Measurements from ENCODE around the gene B3GLCT. TPM values are rescaled to one million over a fixed set of nuclear protein-coding genes. Genes with fewer than 3 reads are reported as not detected.
"Not testable (repeated sequence)": the region's sequence is repeated elsewhere in the genome, so short reads cannot be mapped to it uniquely, and the experiment has no call there.

Gene B3GLCT
- polyA plus RNA-seq, 4 donors, result 18.5 to 41.8 (median 24.3) TPM

DNA sequence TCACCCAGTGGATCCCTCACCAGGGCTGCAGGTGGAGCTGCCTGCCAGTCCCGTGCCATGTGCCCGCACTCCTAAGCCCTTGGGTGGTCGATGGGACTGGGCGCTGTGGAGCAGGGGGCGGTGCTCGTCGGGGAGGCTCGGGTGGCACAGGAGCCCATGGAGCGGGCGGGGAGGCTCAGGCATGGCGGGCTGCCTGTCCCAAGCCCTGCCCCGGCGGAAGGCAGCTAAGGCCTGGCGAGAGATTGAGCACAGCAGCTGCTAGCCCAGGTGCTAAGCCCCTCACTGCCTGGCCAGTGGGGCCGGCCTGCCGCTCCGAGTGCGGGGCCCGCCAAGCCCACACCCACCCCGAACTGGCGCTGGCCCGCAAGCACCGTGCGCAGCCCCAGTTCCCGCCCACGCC is 16.8 kb upstream of the B3GLCT start:
- DNase-seq (ENCODE audit: low read depth in 4 of 4, low spot score in 3 of 4), result no peak

DNA sequence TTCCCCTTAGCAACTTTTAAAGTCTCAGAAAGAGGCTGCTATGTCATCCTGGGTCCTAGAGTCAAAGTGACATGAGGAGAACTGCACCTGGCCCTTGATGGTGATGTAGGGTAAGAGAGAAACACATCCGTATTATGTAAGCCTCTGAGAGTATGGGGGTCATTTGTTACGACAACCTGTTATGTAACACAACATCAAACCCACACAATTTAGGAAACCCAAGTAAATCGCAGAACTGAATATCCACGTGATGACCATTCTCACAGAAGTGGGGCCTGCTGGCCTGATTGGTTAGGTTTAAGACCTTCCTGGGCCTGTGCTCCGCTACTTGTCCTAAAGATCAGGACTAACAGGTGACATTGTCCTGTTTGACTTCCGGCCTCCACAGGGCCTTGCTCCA is 15.3 kb upstream of the B3GLCT start:
- DNase-seq (ENCODE audit: low read depth in 4 of 4, low spot score in 3 of 4), result no peak

GRCh38 chr13:31184981-31185645 is 14.7 kb upstream of the B3GLCT start:
- no peak for DNase-seq (ENCODE audit: low read depth in 4 of 4, low spot score in 3 of 4)

DNA sequence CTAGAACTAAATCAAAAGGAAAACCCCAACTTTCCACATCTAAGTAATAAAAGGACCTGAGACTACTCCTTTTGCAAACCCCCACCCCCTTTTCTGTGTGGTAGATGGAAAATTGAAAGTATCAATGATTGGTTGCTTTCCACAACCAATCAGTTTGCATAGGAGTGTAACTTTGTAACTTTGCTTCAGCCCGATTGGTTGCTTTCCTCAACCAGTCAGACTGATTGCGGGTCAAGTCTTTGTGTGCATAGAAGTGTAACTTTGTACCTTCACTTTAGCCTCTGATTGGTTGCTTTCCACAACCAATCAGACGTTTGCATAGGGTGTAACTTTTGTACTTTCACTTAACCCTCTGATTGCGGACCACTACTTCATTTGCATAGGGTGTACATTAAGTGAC is 8.0 kb upstream of the B3GLCT start:
- DNase-seq (ENCODE audit: low read depth in 4 of 4, low spot score in 3 of 4), result no peak

DNA sequence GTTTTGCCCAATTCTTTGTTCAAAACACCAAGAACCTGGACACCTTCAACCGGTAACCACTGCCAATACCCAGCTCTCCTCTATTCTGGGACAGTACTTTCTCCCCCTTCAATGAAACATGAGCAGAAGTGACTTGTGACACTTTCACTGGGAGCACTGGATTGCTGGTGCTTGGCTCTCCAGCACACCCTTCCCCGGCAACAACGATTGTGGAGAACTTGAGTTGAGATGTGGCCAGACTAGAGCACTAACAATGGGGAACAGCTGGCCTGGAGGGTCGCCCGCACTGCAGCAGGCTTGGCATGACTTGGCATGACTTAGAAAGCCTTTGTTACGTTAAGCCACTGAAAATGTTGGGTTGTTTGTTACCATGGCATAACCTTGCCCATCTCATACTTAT is 7.5 kb upstream of the B3GLCT start:
- DNase-seq (ENCODE audit: low read depth in 4 of 4, low spot score in 3 of 4), result no peak

- DNase-seq (ENCODE audit: low read depth in 4 of 4, low spot score in 3 of 4), result no peak
These were observed 4.2 kb upstream of the B3GLCT start for GRCh38 chr13:31195616-31196015.

DNA sequence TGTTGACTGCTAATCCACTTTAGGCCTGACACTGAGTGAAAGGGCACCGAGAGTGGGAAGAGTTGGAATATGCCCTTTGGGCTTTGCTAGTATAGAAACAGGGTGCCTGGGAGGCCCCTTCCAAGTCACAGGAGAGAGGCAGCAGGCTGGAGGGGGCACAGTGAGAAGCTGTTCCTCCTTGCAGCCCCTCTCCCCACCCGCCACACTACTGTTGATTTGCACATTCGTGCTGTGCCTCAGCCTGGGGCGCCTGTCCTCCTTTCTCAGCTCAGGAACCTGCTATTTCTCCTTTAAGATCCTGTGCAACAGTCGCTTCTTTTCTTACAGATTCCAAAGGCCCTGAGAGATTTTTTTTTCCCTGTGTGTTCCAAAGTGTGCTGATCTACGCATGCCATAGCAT is 2.8 kb upstream of the B3GLCT start:
- DNase-seq (ENCODE audit: low read depth in 4 of 4, low spot score in 3 of 4), result no peak

DNA sequence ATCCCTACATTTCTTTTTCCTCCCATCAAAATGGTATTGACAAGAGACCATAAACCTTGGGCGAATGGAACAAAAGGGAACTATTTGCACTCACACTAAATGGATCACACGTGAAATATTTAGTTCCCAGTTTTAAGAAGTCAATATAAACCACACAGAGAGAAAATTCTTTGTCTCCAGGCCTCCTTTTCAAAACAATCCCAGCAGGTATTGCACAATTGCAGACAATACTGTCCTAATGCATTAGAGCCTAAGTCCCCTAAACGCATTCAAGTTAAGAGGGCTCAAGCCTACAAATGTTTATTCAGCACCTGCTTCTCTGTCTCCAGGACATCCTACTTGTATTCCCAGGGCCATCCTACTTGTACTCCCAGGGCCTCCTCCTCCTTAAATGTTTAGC is 1.3 kb upstream of the B3GLCT start:
- no peak for DNase-seq (ENCODE audit: low read depth in 4 of 4, low spot score in 3 of 4)

DNA sequence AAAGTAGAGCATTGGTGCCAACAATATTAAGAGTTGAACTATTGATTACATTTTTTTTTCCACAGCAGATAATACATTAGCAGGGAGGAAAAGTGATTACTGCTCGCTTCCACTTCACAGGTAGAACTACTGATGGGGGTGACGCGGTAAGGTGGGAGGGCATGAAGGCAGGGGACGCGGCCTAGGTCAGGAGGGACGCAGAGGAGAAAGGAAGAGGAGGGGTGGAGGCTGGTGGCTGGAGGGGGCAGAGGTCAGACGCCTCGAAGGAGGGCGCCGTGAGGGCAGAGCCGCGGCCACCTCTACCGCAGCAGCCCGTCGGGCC is 287 bp upstream of the B3GLCT start:
- DNase-seq (ENCODE audit: low read depth in 4 of 4, low spot score in 3 of 4), result no peak

DNA sequence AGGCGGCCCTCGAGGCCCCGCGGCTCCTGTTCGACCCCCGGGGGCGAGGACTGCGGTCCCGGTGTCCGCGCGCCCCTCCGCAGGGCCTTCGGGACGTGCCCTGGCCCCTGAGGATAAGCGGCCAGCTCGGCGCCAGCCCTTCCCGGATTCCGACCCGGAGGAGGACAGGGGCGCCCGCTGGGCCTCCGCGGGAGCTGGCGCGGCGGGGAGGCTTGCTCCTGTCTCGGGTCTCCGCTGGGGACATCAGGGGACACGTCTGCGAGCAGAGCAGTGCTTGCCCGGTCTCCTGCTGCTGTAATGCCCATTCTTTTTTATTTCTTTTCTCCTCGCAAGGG is 829 bp downstream of the B3GLCT start:
- no peak for DNase-seq (ENCODE audit: low read depth in 4 of 4, low spot score in 3 of 4)

DNA sequence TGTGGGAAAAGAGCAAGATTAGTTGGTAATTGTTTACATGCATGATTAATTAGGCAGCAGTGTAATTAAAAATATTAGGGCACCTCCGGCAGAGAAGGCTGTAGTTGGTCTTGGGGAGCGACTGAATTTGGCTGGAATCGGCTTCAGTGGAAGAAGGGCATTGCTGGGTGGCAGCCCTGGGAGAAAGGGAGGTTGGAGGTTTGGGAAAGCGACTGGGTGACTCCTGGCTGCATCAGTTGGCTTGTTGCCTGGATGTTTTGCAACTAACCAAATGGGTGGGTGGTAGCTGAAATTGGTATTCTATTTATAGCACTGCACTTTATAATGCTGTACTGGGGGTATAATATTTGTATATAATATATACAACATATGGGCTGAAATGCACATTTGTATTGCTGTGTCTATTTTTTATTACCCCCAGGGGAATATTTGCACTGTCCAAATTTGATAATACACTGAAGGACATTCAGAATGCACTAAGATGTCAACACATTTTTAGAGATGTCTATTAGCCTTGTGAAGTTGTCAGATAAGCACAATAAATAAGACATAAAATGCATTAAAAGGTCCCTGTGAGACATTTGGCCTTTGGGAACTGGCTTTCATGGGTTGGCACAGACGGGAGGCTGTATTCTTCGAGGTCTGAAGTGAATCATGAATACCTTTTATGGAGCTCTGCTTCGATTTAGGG is 1.7 kb downstream of the B3GLCT start:
- no peak for DNase-seq (ENCODE audit: low read depth in 4 of 4, low spot score in 3 of 4)

- no peak for DNase-seq (ENCODE audit: low read depth in 4 of 4, low spot score in 3 of 4)
These were observed 4.8 kb downstream of the B3GLCT start for GRCh38 chr13:31204592-31204991.

DNA sequence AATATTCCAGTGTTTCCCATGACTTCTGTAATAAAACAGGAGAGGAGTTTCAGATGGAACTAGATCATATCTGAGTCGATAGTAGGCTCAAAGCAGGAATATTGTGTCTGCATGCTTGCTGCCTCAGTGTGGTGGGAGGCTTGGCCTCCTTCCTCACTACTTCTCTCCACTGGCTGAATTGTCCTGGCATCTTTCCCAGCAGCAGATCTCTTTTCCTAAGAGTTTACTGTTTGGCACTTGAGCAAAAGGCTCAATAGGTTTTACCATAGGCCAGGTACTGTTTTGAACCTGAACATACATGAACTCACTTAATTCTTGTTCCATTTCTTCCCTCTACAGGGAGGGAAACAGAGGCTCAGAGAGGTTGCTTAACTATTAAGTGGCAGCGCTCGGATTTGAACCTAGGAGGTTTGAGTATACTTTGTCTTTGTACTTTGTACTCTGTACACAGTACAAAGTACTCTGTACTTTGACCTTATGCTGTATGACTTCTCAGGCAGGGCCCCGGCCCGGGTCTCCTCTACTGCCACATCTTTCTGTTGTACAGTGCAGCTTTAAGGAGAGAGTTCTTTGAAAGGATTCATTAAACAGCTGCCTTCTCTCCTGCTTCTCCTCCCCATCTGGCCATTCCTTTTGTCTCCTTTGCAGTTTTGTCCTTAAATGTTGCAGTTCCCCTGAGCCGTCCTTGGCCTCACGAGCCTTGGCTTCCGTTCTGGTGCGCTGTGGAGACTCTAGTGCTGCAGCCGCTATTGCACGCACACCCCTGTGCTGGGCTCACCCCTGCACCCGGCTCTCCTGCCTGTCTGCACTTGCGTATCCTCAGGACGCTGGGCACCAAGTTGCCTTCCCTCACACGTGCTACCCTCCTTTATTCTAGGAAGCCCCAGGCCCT is 8.1 kb downstream of the B3GLCT start:
- DNase-seq (ENCODE audit: low read depth in 4 of 4, low spot score in 3 of 4), result no peak

- no peak for DNase-seq (ENCODE audit: low read depth in 4 of 4, low spot score in 3 of 4)
These were observed 8.9 kb downstream of the B3GLCT start for GRCh38 chr13:31208559-31209122.

DNA sequence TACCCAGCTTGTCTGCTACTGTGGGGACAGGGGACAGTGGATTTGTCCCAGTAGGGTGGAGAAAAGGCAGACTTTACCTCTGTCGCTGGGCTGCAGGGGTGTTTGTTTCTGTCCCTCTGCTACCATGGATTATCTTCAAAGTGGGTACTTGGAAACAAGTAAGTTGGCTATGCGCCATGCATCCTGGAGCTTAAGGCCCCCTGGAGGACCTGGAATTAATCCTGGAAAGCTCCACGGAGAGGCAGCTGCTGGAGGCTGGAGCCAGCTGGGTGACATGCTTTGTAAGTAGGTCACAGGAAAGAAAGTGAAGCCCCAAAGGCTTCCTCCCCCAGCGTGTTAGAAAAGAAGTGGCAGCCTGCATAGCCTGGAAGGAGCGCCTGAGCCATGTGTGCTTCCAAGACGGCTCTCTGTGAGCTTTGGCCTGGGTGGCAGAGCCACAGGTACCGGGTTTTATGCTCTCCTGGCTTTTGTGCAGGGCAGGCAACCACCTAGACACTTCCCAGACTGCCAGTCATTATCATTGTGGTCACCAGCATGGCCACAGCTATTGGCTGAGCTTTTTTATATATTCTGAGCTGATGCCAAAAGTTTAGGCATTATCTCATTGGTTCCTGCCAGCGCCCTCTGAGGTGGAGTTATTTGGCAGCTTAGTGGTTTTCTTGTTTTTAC is 9.5 kb downstream of the B3GLCT start:
- DNase-seq (ENCODE audit: low read depth in 4 of 4, low spot score in 3 of 4), result no peak

DNA sequence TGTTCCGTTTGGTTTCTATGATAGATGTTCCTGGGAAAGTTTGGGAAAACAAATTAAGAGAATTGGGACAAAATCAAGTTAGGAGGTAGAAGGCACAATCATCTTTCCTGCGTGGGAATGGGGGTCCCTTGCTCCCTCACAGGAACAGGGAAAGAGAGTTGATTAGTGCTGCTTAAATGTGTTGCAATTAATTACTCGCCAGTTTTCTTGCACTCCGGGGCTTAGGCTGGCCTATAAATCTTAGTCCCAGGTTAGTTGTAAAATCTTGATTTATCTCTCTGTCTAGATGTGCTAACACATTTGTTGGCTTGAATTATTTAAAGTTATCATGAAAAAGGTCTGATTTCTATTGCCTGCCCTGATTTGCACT is 10.1 kb downstream of the B3GLCT start:
- no peak for DNase-seq (ENCODE audit: low read depth in 4 of 4, low spot score in 3 of 4)

GRCh38 chr13:31213651-31214289 is 14.0 kb downstream of the B3GLCT start:
- no peak for DNase-seq (ENCODE audit: low read depth in 4 of 4, low spot score in 3 of 4)

DNA sequence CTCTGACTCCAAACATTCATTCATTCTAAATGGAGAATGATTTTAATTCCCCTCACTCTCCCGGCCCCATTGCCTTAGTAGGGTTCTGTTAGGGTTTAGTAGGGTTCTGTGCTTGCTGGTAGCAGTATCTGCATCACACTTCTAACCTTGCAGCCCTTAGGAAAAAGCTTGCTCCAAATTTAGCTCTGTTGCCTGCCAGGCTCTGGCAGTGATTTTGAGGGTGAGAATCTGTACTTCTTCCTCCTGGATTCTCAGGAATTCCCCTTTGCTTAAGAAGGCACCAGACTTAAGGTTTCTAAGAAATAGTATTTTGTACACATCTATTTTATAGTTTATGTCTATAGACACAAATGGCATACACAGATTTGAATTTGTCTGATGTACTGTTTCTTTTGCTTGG is 14.7 kb downstream of the B3GLCT start:
- no peak for DNase-seq (ENCODE audit: low read depth in 4 of 4, low spot score in 3 of 4)

- DNase-seq (ENCODE audit: low read depth in 4 of 4, low spot score in 3 of 4), result not testable (repeated sequence)
These were observed 17.1 kb downstream of the B3GLCT start for GRCh38 chr13:31216916-31217315.

DNA sequence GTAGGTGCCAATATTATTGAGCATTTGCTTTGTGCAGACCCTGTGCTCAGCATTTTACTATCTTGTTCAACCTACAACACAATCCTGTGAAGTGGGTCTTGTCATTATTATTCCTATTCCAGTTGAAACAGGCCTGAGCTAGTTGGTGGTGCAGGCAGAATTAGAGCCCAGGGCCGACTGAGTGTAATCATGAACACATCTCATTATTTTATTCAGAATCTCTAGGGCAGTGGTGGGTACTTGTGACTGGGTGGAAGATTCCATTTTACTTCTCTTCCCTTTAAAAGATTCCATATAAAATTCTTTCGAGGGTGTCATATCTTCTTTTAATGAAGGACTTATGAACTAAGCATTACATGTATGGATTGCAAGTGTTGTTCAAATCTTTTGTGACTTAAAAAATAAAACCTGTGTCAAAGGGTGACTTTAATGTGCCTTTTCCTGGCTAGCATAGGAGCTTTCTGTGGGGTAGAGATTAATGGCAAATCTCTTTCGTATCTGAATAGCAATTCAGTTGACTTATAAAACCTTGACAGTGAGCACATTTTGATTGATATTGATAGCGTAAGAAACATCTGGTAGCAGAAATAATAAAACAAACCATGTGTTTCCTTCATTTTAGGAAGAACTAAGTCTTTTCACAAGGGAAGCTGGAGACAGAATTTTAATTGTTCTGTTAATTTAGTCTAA is 20.3 kb downstream of the B3GLCT start:
- DNase-seq (ENCODE audit: low read depth in 4 of 4, low spot score in 3 of 4), result no peak

Data from left renal pelvis (tissue), 4 donors.